Right kidney (tissue), 1 donor: ENCODE data around the gene GNPTAB.

Experiments
- DNase-seq: peaks from one replicate; pipeline ENCODE4 v3.0.0-alpha.2; 2016

GNPTAB gene

DNA sequence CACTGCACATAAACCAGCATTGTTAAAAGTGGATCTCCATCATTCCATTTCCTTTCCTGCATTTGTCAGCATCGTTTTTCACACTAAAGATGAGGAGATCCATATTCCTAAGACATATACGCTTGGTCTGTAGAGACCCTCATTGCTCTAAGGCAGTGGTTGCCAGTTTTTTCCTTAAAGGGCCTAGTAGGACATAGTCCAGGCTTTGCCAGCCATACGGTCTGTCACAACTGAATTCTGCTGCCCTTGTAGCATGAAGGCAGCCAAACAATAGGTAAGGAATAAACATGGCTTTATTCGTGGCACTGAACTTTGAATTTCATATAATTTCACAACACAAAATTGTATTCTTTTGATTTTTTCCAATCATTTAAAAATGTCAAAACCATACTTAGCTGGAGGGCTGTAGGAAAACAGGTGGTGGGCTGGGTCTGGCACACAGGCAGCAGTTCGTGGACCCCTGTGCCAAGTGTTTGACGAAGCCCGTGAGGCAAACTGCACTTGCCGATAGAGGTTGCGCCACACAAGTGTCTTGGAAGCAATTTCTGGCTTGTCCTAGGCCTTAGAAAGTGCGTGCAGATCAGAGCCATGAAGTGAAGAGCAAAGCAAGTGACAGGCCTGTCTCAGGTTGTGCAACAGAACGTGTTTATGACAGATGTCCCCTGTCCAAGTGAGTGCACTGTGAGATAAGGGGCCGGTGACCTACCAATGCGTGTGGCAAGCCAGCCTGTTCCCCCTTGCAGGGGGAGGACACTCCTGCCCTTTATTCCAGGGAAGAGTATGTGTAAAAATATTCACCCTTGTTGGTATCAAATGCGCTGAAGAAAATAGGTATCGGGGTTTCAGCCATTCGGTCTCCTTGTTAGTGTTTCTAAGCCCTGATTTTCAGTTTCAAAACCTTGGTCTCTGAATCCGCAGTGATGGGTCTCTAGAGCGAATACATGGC lies 134.2 kb downstream of the GNPTAB start:
- no peak for DNase-seq

- DNase-seq, result no peak
Observed at GRCh38 chr12:101695706-101696105, 135.1 kb downstream of the GNPTAB start.
